GM15510 (cell line): ENCODE data around the gene ANTXR1.

Source experiments
- POLR2A ChIP-seq: IDR thresholded peaks from 3 replicates; pipeline ENCODE4 v1.6.1; 2011; ENCODE audit warnings: borderline replicate concordance; ENCODE audit not compliant: insufficient read length; ENCODE audit errors: extremely low read depth

Gene ANTXR1

GRCh38 chr2:69192176-69192945 is 179.4 kb downstream of the ANTXR1 start:
- TF ChIP-seq POLR2A = no peak

GRCh38 chr2:69195706-69196105 is 182.7 kb downstream of the ANTXR1 start:
- TF ChIP-seq POLR2A = no peak

GRCh38 chr2:69196327-69197117 is 183.5 kb downstream of the ANTXR1 start:
- no peak for TF ChIP-seq POLR2A

GRCh38 chr2:69200107-69200520 is 187.1 kb downstream of the ANTXR1 start:
- no peak for TF ChIP-seq POLR2A

- no peak for TF ChIP-seq POLR2A
Observed at GRCh38 chr2:69201259-69201658, 188.3 kb downstream of the ANTXR1 start.

GRCh38 chr2:69202327-69202726 is 189.3 kb downstream of the ANTXR1 start:
- no peak for TF ChIP-seq POLR2A

GRCh38 chr2:69203166-69203985 is 190.4 kb downstream of the ANTXR1 start:
- no peak for TF ChIP-seq POLR2A

- no peak for TF ChIP-seq POLR2A
Observed at GRCh38 chr2:69204654-69205053, 191.7 kb downstream of the ANTXR1 start.

GRCh38 chr2:69205076-69205475 is 192.1 kb downstream of the ANTXR1 start:
- no peak for TF ChIP-seq POLR2A

- TF ChIP-seq POLR2A = no peak
Observed at GRCh38 chr2:69205491-69205890, 192.5 kb downstream of the ANTXR1 start.

- no peak for TF ChIP-seq POLR2A
Observed at GRCh38 chr2:69208023-69208595, 195.1 kb downstream of the ANTXR1 start.

GRCh38 chr2:69209482-69209881 is 196.5 kb downstream of the ANTXR1 start:
- TF ChIP-seq POLR2A = no peak

GRCh38 chr2:69210385-69210784 is 197.4 kb downstream of the ANTXR1 start:
- TF ChIP-seq POLR2A = no peak

GRCh38 chr2:69211048-69211447 is 198.1 kb downstream of the ANTXR1 start:
- TF ChIP-seq POLR2A = no peak

GRCh38 chr2:69211686-69212085 is 198.7 kb downstream of the ANTXR1 start:
- TF ChIP-seq POLR2A = no peak
